HepG2 (cell line): ENCODE measurements around the gene C9orf43. TPM values are rescaled to one million over a fixed set of nuclear protein-coding genes. Genes with fewer than 3 reads are reported as not detected.

Experiments used
- ATF2 ChIP-seq: sonication (generic); formaldehyde crosslinking; IDR thresholded peaks from 2 replicates; pipeline ENCODE4 v1.4.0; 2020; ENCODE audit warnings: missing genetic modification reagents
- ATF3 ChIP-seq: sonication (generic); formaldehyde crosslinking; IDR thresholded peaks from 2 replicates; pipeline ENCODE4 v1.4.0; 2020; ENCODE audit warnings: missing genetic modification reagents
- CSRNP2 ChIP-seq: sonication (generic); formaldehyde crosslinking; conservative IDR thresholded peaks from 2 replicates; pipeline ENCODE4 v1.8.0; 2022; ENCODE audit warnings: low read depth, missing genetic modification reagents
- CTCF ChIP-seq: sonication (generic); formaldehyde crosslinking; IDR thresholded peaks from 2 replicates; pipeline ENCODE4 v1.5.0; 2020; ENCODE audit warnings: mild to moderate bottlenecking, missing genetic modification reagents, moderate library complexity
- ISX ChIP-seq: sonication (generic); formaldehyde crosslinking; conservative IDR thresholded peaks from 2 replicates; pipeline ENCODE4 v1.5.0; 2020; ENCODE audit warnings: missing genetic modification reagents
- MXD4 ChIP-seq: IDR thresholded peaks from 2 replicates; pipeline ENCODE4 v1.6.1; 2016; ENCODE audit warnings: mild to moderate bottlenecking, missing biosample characterization, missing genetic modification reagents
- NBN ChIP-seq: fragments of 450-650 bp; conservative IDR thresholded peaks from 2 replicates; pipeline ENCODE4 v1.6.1; 2017
- TFDP2 ChIP-seq: sonication (generic); formaldehyde crosslinking; IDR thresholded peaks from 2 replicates; pipeline ENCODE4 v1.4.0; 2020; ENCODE audit warnings: missing genetic modification reagents
- ZNF12 ChIP-seq: sonication (generic); formaldehyde crosslinking; IDR thresholded peaks from 2 replicates; pipeline ENCODE4 v1.5.0; 2020; ENCODE audit warnings: missing genetic modification reagents
- ZNF512 ChIP-seq: sonication (generic); formaldehyde crosslinking; IDR thresholded peaks from 2 replicates; pipeline ENCODE4 v1.4.0; 2020; ENCODE audit warnings: mild to moderate bottlenecking, missing genetic modification reagents
- ZNF646 ChIP-seq: sonication (generic); formaldehyde crosslinking; IDR thresholded peaks from 2 replicates; pipeline ENCODE4 v1.9.0; 2021; ENCODE audit warnings: mild to moderate bottlenecking, missing genetic modification reagents
- ZNF747 ChIP-seq: sonication (generic); formaldehyde crosslinking; IDR thresholded peaks from 2 replicates; pipeline ENCODE4 v1.8.1; 2023; ENCODE audit warnings: missing genetic modification reagents, mild to moderate bottlenecking, borderline replicate concordance
- ZSCAN9 ChIP-seq: IDR thresholded peaks from 2 replicates; pipeline ENCODE4 v1.6.1; 2016; ENCODE audit warnings: borderline replicate concordance
- polyA plus RNA-seq, 8 experiments: library from polyadenylated mRNA; depleted of rRNA in 3 of 8; stranded (reverse) in 7 of 8; unstranded in 1 of 8; fragments of >200 nt; fragmentation: Illumina TruSeq in 4 of 8; extraction: Trizol in 4 of 8; gene quantifications; 2 replicates each; pipeline versions ENCODE4 v1.2.1 to v1.2.3, GENCODE V29; 2011 to 2016; ENCODE audit warnings: low read depth in 4 of 8, missing spikeins in 1 of 8, mixed read lengths in 1 of 8; ENCODE audit not compliant: insufficient read depth in 1 of 8
- total RNA-seq, 5 experiments: library from RNA; depleted of rRNA; stranded (reverse); fragments of >200 nt; fragmentation: Illumina TruSeq; extraction: Trizol; gene quantifications; 2 replicates each; pipeline ENCODE4 v1.2.3, GENCODE V29; 2016; ENCODE audit warnings: low read depth in 1 of 5

C9orf43 gene
- total and polyA plus RNA-seq, 2 of the 13 experiments (the other 11 are each of a cell fraction or from before 2014, with no cell fraction given) = 0.24 to 0.31 TPM

GRCh38 chr9:113401027-113401792 is 9.3 kb upstream of the C9orf43 start, which contains the start of gene ALAD (continued):
- TF ChIP-seq ATF2 = 0 out of 2 replicates have a peak, but pooled peaks have one; percentile 23
- TF ChIP-seq ZNF646 = no peak
- TF ChIP-seq CTCF (CRISPR knock-in tag) = peak; percentile 99
- no peak for TF ChIP-seq ZNF512 (CRISPR knock-in tag)
- TF ChIP-seq ZSCAN9 (CRISPR knock-in tag) = peak; percentile 85; the same call in 1 of the 2 replicates
- peak; percentile 75 for TF ChIP-seq MXD4 (CRISPR knock-in tag)
- 0 out of 2 replicates have a peak, but pooled peaks have one; percentile 13 for TF ChIP-seq ZNF12 (CRISPR knock-in tag)
- no peak for TF ChIP-seq ATF3 (CRISPR knock-in tag)
- no peak for TF ChIP-seq CSRNP2 (CRISPR knock-in tag)
- TF ChIP-seq NBN = no peak
- TF ChIP-seq TFDP2 = peak; percentile 37; the same call in 1 of the 2 replicates
- peak; percentile 33; the same call in 1 of the 2 replicates for TF ChIP-seq ZNF747
- no peak for TF ChIP-seq ISX (CRISPR knock-in tag)
